Renal cortical epithelial cell (primary cell): ENCODE results near the gene DUSP16. TPM values are rescaled to one million over a fixed set of nuclear protein-coding genes. Genes with fewer than 3 reads are reported as not detected.
"Not testable (repeated sequence)": the region's sequence is repeated elsewhere in the genome, so short reads cannot be mapped to it uniquely, and the experiment has no call there.

Experiments used
- DNase-seq: peaks from one replicate; pipeline ENCODE4 v3.0.0-alpha.2; 2011; ENCODE audit warnings: low read depth
- total RNA-seq: library from RNA; depleted of rRNA; stranded (reverse); fragments of >200 nt; gene quantifications from 2 replicates; pipeline ENCODE4 v1.2.3, GENCODE V29; 2014

Gene DUSP16
- total RNA-seq, 1 donor from 2014 or later = 24.7 TPM

- DNase-seq = no peak
Measured at GRCh38 chr12:12583510-12584178, 21.0 kb upstream of the DUSP16 start.

GRCh38 chr12:12582895-12583303, 20.2 kb upstream of the DUSP16 start:
- DNase-seq = peak; percentile 76

- DNase-seq = no peak
Measured at GRCh38 chr12:12582193-12582881, 19.7 kb upstream of the DUSP16 start.

- not testable (repeated sequence) for DNase-seq
Measured at GRCh38 chr12:12580716-12581115, 18.1 kb upstream of the DUSP16 start.

GRCh38 chr12:12577786-12578185, 15.1 kb upstream of the DUSP16 start:
- DNase-seq = no peak

GRCh38 chr12:12572659-12573058, 10.0 kb upstream of the DUSP16 start:
- no peak for DNase-seq

- not testable (repeated sequence) for DNase-seq
Measured at GRCh38 chr12:12565971-12566370, 3.3 kb upstream of the DUSP16 start.

GRCh38 chr12:12564911-12565310, 2.2 kb upstream of the DUSP16 start:
- no peak for DNase-seq

- peak; percentile 39 for DNase-seq
Measured at GRCh38 chr12:12563290-12563928, 746 bp upstream of the DUSP16 start.

- no peak for DNase-seq
Measured at GRCh38 chr12:12562016-12562483, 613 bp downstream of the DUSP16 start.

GRCh38 chr12:12561371-12562015, 1.2 kb downstream of the DUSP16 start:
- peak; percentile 32 for DNase-seq

- DNase-seq = peak; percentile 91
Measured at GRCh38 chr12:12560587-12561370, 1.9 kb downstream of the DUSP16 start.

GRCh38 chr12:12559719-12560296, 2.9 kb downstream of the DUSP16 start:
- DNase-seq = no peak

GRCh38 chr12:12558291-12558690, 4.4 kb downstream of the DUSP16 start:
- no peak for DNase-seq

- DNase-seq = no peak
Measured at GRCh38 chr12:12557733-12558132, 4.9 kb downstream of the DUSP16 start.

- no peak for DNase-seq
Measured at GRCh38 chr12:12555656-12556055, 7.0 kb downstream of the DUSP16 start.

GRCh38 chr12:12553208-12553785, 9.4 kb downstream of the DUSP16 start:
- DNase-seq = no peak

- DNase-seq = no peak
Measured at GRCh38 chr12:12551115-12551514, 11.5 kb downstream of the DUSP16 start.

- no peak for DNase-seq
Measured at GRCh38 chr12:12550277-12550676, 12.4 kb downstream of the DUSP16 start.

GRCh38 chr12:12549426-12549825, 13.2 kb downstream of the DUSP16 start:
- no peak for DNase-seq

- no peak for DNase-seq
Measured at GRCh38 chr12:12548713-12549112, 13.9 kb downstream of the DUSP16 start.
